ENCODE measurements around the gene SFXN1. TPM values are rescaled to one million over a fixed set of nuclear protein-coding genes. Genes with fewer than 3 reads are reported as not detected.

Gene SFXN1
- total RNA-seq, 2 experiments from 2014 or later: 147 to 154 TPM

DNA sequence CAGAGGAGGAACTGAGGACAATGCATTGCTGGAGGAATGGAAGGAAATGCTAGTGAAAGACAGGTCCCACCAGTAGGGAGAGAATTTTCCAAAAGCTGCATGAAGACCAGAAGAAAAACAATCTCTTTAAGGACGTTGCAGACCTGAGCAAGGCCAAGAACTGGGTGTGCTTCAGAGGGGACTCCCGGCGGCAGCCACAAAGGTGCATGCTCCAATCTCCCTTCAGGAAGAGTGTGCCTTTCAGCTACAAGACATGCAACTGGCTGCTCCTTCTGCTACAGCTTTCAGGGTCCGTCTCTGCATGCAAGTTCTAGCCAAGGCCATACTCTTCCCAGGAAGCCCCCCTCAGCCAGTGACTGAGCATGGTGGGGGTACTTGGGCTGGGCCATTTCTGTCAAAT is 62.9 kb downstream of the SFXN1 start:
- CTCF ChIA-PET (ENCODE audit: unreplicated experiment): no interaction called here
- no peaks in the 10 kb centered on the region for H4K20me1 ChIP-seq (ENCODE audit: insufficient read depth, low read length)

DNA sequence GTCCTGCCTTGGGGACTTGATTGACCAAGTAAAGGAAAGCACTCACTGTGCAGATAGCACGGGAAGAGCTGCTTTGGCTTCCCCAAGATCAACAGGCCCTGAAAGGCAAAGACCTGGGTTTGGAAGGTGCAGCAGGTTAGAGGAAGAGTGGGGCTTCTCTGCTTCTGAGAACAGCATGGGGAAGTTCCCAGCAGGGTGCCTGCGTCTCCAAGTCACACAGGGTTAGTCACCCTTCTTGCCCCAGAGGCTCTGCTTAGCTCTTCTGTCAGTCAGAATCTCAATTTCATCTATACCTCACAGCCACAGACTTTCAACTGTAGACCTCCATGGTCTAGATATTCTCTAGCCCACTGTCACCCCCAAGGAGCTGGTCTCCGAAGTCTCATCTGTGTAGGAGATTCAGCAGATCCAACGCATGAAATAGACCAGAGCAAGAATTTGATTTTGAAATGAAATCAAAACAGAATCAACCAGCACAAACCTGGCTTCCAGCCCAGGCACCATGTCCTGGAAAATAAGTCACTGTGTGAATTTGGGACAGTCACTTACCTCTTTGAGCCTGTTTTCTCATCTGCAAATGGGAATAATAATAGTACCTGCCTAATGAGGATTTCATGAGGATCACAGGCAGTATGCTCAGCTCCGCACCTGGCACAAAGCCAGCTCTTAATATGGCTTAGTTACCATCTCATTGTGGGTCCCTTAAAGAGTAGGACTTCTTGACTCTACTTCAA is 64.0 kb downstream of the SFXN1 start:
- BruUV-seq (replicated peaks): no TSS peak
- Histone ChIP-seq H3K9me3 (ENCODE audit: low read length) (no peaks in the 10 kb centered on the region), H3K27ac (ENCODE audit: low read depth, low read length, poor library complexity, severe bottlenecking) (no peak overlapping the region), H3K4me2 (ENCODE audit: low read length) (no peak overlapping the region), H3K36me3 (ENCODE audit: insufficient read depth, low read length) (no peaks in the 10 kb centered on the region), H3K79me2 (ENCODE audit: insufficient read depth, low read depth, low read length) (no peaks in the 10 kb centered on the region), H4K20me1 (ENCODE audit: insufficient read depth, low read length) (no peaks in the 10 kb centered on the region), H2AFZ (ENCODE audit: low read length) (no peak overlapping the region), H3K4me1 (ENCODE audit: insufficient read depth, low read length, poor library complexity, severe bottlenecking) (no peaks in the 10 kb centered on the region), H3K9me2 (ENCODE audit: insufficient read depth, low read length) (no peaks in the 10 kb centered on the region), H3K4me3 (ENCODE audit: low read depth, low read length, poor library complexity, severe bottlenecking) (no peak overlapping the region)
- CTCF ChIA-PET (ENCODE audit: unreplicated experiment): no interaction called here
- no peak for TF ChIP-seq EZH2phosphoT487 (IDR thresholded peaks at IDR 0.05; ENCODE audit: borderline replicate concordance, low read depth, low read length)
- TF ChIP-seq, protein P1, sequence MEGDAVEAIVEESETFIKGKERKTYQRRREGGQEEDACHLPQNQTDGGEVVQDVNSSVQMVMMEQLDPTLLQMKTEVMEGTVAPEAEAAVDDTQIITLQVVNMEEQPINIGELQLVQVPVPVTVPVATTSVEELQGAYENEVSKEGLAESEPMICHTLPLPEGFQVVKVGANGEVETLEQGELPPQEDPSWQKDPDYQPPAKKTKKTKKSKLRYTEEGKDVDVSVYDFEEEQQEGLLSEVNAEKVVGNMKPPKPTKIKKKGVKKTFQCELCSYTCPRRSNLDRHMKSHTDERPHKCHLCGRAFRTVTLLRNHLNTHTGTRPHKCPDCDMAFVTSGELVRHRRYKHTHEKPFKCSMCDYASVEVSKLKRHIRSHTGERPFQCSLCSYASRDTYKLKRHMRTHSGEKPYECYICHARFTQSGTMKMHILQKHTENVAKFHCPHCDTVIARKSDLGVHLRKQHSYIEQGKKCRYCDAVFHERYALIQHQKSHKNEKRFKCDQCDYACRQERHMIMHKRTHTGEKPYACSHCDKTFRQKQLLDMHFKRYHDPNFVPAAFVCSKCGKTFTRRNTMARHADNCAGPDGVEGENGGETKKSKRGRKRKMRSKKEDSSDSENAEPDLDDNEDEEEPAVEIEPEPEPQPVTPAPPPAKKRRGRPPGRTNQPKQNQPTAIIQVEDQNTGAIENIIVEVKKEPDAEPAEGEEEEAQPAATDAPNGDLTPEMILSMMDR (conservative IDR thresholded peaks at IDR 0.05; ENCODE audit: low read length): no peak
- POLR2A ChIA-PET: interaction anchor here (0.6 to 1.3 kb wide), 2 partner anchors 14 to 112 kb away, joined by 3 read pairs; no protein-coding TSS in a partner anchor
- no peak for DNase-seq (ENCODE audit: low spot score)
- intact Hi-C loops (cut with micrococcal nuclease; ENCODE audit: unreplicated experiment): no loop called here

More for the DNA sequence above, 62.9 kb downstream of the SFXN1 start:
- Histone ChIP-seq H3K9me2 (ENCODE audit: insufficient read depth, low read length) (no peaks in the 10 kb centered on the region), H3K4me1 (ENCODE audit: insufficient read depth, low read length, poor library complexity, severe bottlenecking) (no peaks in the 10 kb centered on the region), H2AFZ (ENCODE audit: low read length) (no peak overlapping the region), H3K4me2 (ENCODE audit: low read length) (no peak overlapping the region), H3K27ac (ENCODE audit: low read depth, low read length, poor library complexity, severe bottlenecking) (no peak overlapping the region), H3K4me3 (ENCODE audit: low read depth, low read length, poor library complexity, severe bottlenecking) (no peak overlapping the region), H3K79me2 (ENCODE audit: insufficient read depth, low read depth, low read length) (no peaks in the 10 kb centered on the region), H3K9me3 (ENCODE audit: low read length) (no peaks in the 10 kb centered on the region), H3K36me3 (ENCODE audit: insufficient read depth, low read length) (no peaks in the 10 kb centered on the region)
- intact Hi-C loops (cut with micrococcal nuclease; ENCODE audit: unreplicated experiment): no loop called here
- no peak for TF ChIP-seq EZH2phosphoT487 (IDR thresholded peaks at IDR 0.05; ENCODE audit: borderline replicate concordance, low read depth, low read length)
- TF ChIP-seq, protein P1 (conservative IDR thresholded peaks at IDR 0.05; ENCODE audit: low read length): no peak
- POLR2A ChIA-PET: no interaction called here
- no peak for DNase-seq (ENCODE audit: low spot score)
- BruUV-seq (replicated peaks): no TSS peak

DNA sequence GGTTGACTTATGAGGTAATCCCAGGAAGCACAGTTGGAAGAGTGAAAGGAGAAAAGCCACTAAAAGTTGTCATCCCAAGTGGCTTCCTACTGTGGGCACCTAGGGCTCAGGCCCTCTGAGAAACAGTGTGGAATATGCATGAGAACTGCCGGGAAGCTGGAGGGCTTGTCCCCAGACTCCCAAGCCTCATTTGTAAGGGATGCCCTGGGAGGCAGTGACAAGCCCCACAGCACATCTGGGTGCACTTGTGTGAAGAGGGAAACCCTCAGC is 64.5 kb downstream of the SFXN1 start:
- intact Hi-C loops (cut with micrococcal nuclease; ENCODE audit: unreplicated experiment): no loop called here
- Histone ChIP-seq H3K79me2 (ENCODE audit: insufficient read depth, low read depth, low read length) (no peaks in the 10 kb centered on the region), H4K20me1 (ENCODE audit: insufficient read depth, low read length) (no peaks in the 10 kb centered on the region), H2AFZ (ENCODE audit: low read length) (no peak overlapping the region), H3K4me2 (ENCODE audit: low read length) (no peak overlapping the region), H3K27ac (ENCODE audit: low read depth, low read length, poor library complexity, severe bottlenecking) (no peak overlapping the region), H3K9me3 (ENCODE audit: low read length) (no peaks in the 10 kb centered on the region), H3K9me2 (ENCODE audit: insufficient read depth, low read length) (no peaks in the 10 kb centered on the region), H3K4me1 (ENCODE audit: insufficient read depth, low read length, poor library complexity, severe bottlenecking) (no peaks in the 10 kb centered on the region), H3K36me3 (ENCODE audit: insufficient read depth, low read length) (no peaks in the 10 kb centered on the region), H3K4me3 (ENCODE audit: low read depth, low read length, poor library complexity, severe bottlenecking) (no peak overlapping the region)
- ChIA-PET CTCF (ENCODE audit: unreplicated experiment) (no interaction called here), POLR2A (interaction anchor here (1.3 kb wide), 1 partner anchor 14 kb away, joined by 3 read pairs; no protein-coding TSS in a partner anchor)
- no peak for DNase-seq (ENCODE audit: low spot score)
- BruUV-seq (replicated peaks): no TSS peak
- no peak for TF ChIP-seq EZH2phosphoT487 (IDR thresholded peaks at IDR 0.05; ENCODE audit: borderline replicate concordance, low read depth, low read length)
- TF ChIP-seq, protein P1 (conservative IDR thresholded peaks at IDR 0.05; ENCODE audit: low read length): no peak
